Kasumi-1 (cell line): ENCODE results near the gene MLLT3.
A peak's percentile ranks its signal among the peaks of the same experiment; 100 is the strongest.

ENCODE experiments used
- DNase-seq, 2 experiments: peaks; one replicate each; lab custom pipeline; 2025; lab: John Stamatoyannopoulos, UW

MLLT3 gene

DNA sequence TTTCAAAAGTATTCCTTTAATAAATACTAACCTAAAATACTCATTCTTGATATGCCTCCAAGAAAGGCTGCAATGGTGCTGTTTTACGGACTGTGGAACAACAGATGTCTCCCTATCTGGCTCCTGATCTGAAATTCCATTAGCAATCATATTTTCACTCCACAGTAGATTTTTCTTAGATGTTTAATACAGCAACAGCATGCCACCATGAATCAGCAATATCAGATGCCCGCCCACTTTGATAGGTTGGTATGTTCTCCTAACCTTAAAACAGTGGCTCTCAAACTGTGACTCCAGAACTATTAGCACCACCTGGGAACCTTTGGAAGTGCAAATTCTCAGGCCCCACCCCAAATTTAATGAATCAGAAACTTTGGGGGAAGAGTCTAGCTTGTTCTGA lies 110.2 kb downstream of the MLLT3 start:
- DNase-seq = no peak

DNA sequence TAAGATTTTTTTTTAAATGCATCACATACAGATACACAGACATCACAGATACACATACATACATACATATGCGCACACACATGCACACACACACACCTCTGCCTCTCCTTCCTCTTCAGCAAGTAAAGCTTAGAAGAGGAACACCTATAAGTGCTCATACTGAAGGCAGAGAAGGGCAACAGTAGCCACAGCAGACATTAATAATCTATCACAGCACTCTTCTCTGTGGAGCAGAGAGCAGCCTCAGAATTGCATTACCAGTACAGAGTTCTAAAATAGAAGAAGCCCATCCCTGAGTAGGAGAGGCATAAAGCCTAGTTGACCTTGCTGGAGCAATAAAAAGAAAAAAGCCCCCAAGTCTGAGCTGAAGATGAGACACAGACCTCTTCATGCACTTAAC lies 110.6 kb downstream of the MLLT3 start:
- DNase-seq = no peak

- no peak for DNase-seq
Measured at GRCh38 chr9:20509466-20509865, 112.8 kb downstream of the MLLT3 start.

DNA sequence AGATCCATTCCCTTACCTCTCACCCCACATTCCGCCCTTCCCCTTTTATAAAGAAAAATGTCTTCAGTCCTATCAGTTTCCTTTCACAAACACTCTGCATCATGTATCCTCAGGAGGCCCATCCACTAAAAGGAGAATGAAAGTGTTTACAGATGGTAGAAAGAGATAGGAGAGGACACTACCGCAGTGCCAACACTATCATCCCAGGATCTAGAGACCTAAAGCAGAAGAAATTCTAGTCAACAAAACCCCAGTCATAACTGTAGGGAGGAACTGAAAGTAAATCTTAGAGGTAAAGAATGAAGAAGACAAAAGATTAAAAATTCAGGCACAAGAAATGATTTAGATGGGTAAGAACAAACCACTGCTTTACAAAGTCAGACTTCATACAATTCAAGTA lies 114.1 kb downstream of the MLLT3 start:
- DNase-seq = no peak

DNA sequence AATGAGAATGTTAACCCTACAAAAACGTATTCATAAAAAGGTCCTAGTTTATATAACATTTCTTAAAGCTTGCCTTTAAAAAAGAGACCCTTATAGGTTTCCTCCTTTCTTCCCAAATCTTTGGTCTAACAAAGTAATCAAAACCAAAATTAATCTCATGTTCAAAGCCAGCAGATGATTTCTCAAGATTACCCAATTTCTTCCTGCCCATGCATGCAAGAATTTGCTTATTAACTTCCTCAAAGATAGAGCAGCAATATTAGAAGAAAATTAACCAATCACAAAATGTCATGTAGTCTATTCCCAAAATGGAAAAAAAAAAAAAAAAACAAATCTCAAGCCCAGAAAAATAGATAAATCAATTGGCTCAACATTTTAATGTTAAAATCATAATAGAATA lies 114.9 kb downstream of the MLLT3 start:
- DNase-seq = peak in 1 of 2 experiments; percentile 1

DNA sequence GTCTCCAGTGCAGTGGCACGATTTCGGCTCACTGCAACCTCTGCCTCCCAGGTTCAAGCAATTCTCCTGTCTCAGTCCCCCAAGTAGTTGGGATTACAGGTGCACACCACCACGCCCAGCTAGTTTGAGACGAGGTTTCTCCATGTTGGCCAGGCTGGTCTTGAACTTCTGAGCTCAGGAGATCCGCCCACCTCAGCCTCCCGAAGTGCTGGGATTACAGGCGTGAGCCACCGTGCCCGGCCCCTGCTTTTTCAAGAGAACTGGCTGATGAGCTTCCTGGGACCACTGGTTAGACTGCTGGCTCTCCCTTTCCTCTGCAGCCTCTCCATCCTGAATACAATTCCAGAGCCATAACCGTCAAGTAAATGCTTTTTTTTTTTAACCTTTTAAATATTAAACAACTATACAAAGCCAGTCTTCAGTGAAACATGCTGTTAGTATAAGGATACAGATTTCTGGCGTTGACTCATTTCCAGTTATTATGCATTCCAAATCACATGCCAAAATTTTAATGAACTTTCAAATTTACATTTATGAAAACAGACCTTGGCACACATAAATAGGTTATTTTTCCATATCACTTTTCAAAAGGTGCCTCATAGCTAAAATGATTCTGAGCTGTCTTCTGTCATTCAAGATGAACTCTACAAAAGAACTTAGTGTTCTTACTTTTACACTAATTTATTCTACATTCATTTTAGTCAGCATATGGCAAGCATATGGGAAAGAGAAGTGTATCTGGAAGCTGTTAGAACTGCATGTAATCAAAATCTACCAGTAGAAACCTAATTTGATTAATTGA lies 116.0 kb downstream of the MLLT3 start:
- DNase-seq = no peak

- DNase-seq = no peak
Measured at GRCh38 chr9:20505574-20505973, 116.7 kb downstream of the MLLT3 start.

GRCh38 chr9:20504930-20505329 lies 117.4 kb downstream of the MLLT3 start:
- no peak for DNase-seq

- DNase-seq = no peak
Measured at GRCh38 chr9:20500101-20500500, 122.2 kb downstream of the MLLT3 start.

DNA sequence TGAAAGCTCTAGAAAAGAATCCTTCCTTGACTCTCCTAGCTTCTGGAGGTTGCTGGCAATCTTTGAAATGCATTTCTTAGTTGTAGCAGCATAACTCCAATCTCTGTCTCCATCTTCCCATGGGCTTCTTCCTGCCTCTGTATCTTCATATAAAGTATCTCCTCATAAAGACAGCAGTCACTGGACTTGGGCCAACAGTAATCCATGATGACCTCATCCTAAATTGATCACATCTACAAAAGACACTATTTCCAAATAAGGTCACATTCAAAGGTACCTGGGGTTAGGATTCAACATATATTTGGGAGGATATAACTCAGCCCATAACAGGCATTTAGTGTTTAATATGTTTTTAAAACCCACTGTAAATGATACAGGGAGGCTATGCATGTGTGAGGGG lies 123.3 kb downstream of the MLLT3 start:
- no peak for DNase-seq

GRCh38 chr9:20496328-20496727 lies 126.0 kb downstream of the MLLT3 start:
- no peak for DNase-seq

GRCh38 chr9:20495098-20495497 lies 127.2 kb downstream of the MLLT3 start:
- no peak for DNase-seq

DNA sequence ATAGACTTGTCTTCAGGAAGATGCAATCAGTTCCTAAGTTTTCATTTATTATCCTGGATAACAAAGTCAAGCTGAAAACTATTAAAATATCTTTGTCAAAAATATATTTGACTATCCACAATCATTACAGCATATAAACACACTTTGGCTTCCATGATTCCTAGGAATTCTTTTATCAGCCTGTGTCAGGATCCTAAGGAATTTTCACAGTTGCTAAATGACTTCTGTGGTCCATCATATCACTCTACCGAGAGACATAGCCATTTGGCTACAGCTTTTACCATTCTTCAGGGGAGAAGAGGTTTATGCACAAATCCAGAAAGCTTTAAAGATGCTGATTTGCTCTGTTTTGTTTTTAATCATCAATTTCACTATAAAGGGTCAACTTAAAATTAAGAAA lies 128.3 kb downstream of the MLLT3 start:
- no peak for DNase-seq

GRCh38 chr9:20492772-20493171 lies 129.5 kb downstream of the MLLT3 start:
- DNase-seq = no peak

GRCh38 chr9:20491612-20492011 lies 130.7 kb downstream of the MLLT3 start:
- no peak for DNase-seq

GRCh38 chr9:20490246-20490834 lies 132.0 kb downstream of the MLLT3 start:
- no peak for DNase-seq

GRCh38 chr9:20488691-20489090 lies 133.6 kb downstream of the MLLT3 start:
- no peak for DNase-seq

GRCh38 chr9:20486552-20486951 lies 135.7 kb downstream of the MLLT3 start:
- DNase-seq = no peak

GRCh38 chr9:20481437-20481836 lies 140.9 kb downstream of the MLLT3 start:
- no peak for DNase-seq

DNA sequence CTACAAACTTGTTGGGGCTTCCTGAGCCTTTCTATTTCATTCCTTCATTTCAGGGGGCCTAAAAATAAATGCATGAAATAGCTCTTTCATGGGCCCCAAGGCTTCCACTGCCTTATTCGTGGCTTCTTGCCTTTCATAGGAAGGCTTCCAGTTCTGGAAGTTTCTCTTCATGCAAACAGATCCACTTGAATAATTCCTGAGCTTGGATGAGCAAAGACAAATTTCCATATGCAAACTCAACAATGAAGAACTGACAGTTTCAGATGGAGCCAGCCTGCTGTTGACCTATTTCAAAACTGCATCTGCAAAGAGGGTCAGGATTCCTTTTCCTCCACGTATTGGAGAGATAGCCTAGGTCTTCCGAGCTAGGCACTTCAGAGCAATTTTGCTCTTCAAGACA lies 142.1 kb downstream of the MLLT3 start:
- DNase-seq = no peak

- DNase-seq = no peak
Measured at GRCh38 chr9:20479419-20480155, 142.7 kb downstream of the MLLT3 start.

- no peak for DNase-seq
Measured at GRCh38 chr9:20478786-20479185, 143.5 kb downstream of the MLLT3 start.

DNA sequence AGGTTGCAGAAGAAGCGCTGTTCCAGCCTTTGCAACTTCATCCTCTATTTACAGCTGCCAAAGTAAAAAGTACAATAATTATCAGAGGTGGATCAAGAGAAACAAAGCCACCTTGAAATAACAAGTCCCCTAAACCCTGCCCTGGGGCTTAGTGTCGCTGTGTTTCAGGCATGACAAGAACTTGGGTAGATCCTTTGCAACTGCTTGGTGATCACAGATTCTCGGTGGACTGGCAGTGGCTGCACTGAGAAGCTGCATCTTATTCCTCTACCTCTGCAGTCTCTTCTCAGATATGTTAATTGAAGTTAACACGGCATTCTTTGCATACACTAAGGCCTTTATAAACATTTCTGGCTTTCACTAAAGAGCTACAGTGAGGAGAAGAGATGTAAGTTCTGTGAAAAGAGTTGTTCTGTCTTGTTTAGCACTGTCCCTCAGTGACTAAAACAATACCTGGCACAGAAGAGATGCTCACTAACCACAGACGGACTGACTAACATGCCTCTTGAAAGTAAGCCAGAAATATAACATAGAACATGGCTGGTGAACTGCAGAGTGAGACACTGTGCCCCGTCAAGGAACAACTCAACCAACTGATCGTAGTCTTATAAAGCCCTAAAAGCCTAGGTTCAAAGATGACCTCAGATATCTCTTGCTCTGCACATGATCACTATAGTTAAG lies 144.2 kb downstream of the MLLT3 start:
- DNase-seq = no peak
